H1 (cell line): ENCODE results near the gene DUSP23. TPM values are rescaled to one million over a fixed set of nuclear protein-coding genes. Genes with fewer than 3 reads are reported as not detected.

ENCODE experiments used
- CTCF ChIA-PET: fragments of 300-600 bp; sonication (Branson Sonifier 250); formaldehyde crosslinking; loops from one replicate; lab custom pipeline; 2021; ENCODE audit not compliant: partially characterized antibody; lab: Charles Lee
- POLR2A ChIA-PET: fragments of 300-600 bp; sonication (Branson Sonifier 250); formaldehyde crosslinking; loops from one replicate; lab custom pipeline; 2021; ENCODE audit warnings: inconsistent platforms; ENCODE audit not compliant: partially characterized antibody; lab: Charles Lee
- DNase-seq, 2 experiments: peaks; one replicate each; pipeline versions ENCODE4 v3.0.0 to v3.0.0-alpha.2; 2010 to 2022; ENCODE audit warnings: low spot score in 2 of 2, low read depth in 1 of 2, mixed read lengths in 1 of 2
- FAIRE-seq: peaks from 2 replicates; lab custom pipeline; 2011; peaks lifted over from hg19 to GRCh38; lab: Jason Lieb, UNC
- H2AFZ ChIP-seq: 2 replicates; pipeline ENCODE4 v1.8.1; 2012; ENCODE audit warnings: low read length, inconsistent platforms
- H2AK5ac ChIP-seq: 2 replicates; pipeline ENCODE4 v1.6.1; 2013; ENCODE audit warnings: low read depth, low read length
- H2BK120ac ChIP-seq: replicated peaks from 2 replicates; pipeline ENCODE3; 2013; ENCODE audit warnings: low read depth, low read length, inconsistent platforms
- H2BK12ac ChIP-seq: 2 replicates; pipeline ENCODE4 v1.6.1; 2013; ENCODE audit warnings: low read depth, low read length
- H2BK15ac ChIP-seq: 2 replicates; pipeline ENCODE4 v1.6.1; 2013; ENCODE audit warnings: low read length
- H2BK20ac ChIP-seq: 2 replicates; pipeline ENCODE4 v1.6.1; 2013; ENCODE audit warnings: low read length
- H2BK5ac ChIP-seq: 2 replicates; pipeline ENCODE4 v1.6.1; 2013; ENCODE audit warnings: low read depth, low read length
- H3K14ac ChIP-seq: 2 replicates; pipeline ENCODE4 v1.6.1; 2013; ENCODE audit warnings: inconsistent platforms; ENCODE audit not compliant: insufficient read length
- H3K18ac ChIP-seq: 2 replicates; pipeline ENCODE4 v1.6.1; 2013; ENCODE audit warnings: low read length; ENCODE audit errors: extremely low read depth
- H3K23ac ChIP-seq: 2 replicates; pipeline ENCODE4 v1.6.1; 2013; ENCODE audit warnings: inconsistent platforms; ENCODE audit not compliant: insufficient read length
- H3K23me2 ChIP-seq: 2 replicates; pipeline ENCODE4 v1.6.1; 2013; ENCODE audit warnings: low read depth, low read length
- H3K27ac ChIP-seq: 2 replicates; pipeline ENCODE4 v1.6.1; 2011; ENCODE audit warnings: low read depth, low read length, inconsistent platforms
- H3K27me3 ChIP-seq, 4 experiments: replicated peaks in 1 of 4; 1 replicate in 1 of 4; 2 replicates in 3 of 4; pipeline versions ENCODE4 v1.6.1 to v1.8.1; 2011 to 2013; ENCODE audit warnings: low read length in 3 of 4, mild to moderate bottlenecking in 3 of 4, inconsistent platforms in 2 of 4, mixed read lengths in 2 of 4, moderate library complexity in 1 of 4; ENCODE audit not compliant: control insufficient read depth in 3 of 4, insufficient read depth in 3 of 4; ENCODE audit errors: extremely low read depth in 1 of 4
- H3K36me3 ChIP-seq, 4 experiments: 2 replicates each; pipeline versions ENCODE4 v1.6.1 to v1.8.1; 2011 to 2013; ENCODE audit warnings: mild to moderate bottlenecking in 4 of 4, low read length in 3 of 4, moderate library complexity in 2 of 4, control low read depth in 1 of 4, inconsistent platforms in 1 of 4; ENCODE audit not compliant: insufficient read depth in 4 of 4, control insufficient read depth in 2 of 4
- H3K4ac ChIP-seq: replicated peaks from 2 replicates; pipeline ENCODE3; 2013; ENCODE audit warnings: low read length, low read depth, mixed read lengths, inconsistent platforms; ENCODE audit not compliant: insufficient read length
- H3K4me1 ChIP-seq, 4 experiments: replicated peaks in 1 of 4; 1 replicate in 1 of 4; 2 replicates in 3 of 4; pipeline versions ENCODE4 v1.6.1 to v1.8.1; 2011 to 2013; ENCODE audit warnings: low read length in 3 of 4, inconsistent platforms in 2 of 4, mixed read lengths in 1 of 4; ENCODE audit not compliant: insufficient read depth in 4 of 4, control insufficient read depth in 3 of 4
- H3K4me2 ChIP-seq, 2 experiments: 2 replicates each; pipeline versions ENCODE4 v1.6.1 to v1.8.1; 2011 to 2013; ENCODE audit warnings: low read depth in 2 of 2, low read length in 2 of 2, control low read depth in 1 of 2, inconsistent platforms in 1 of 2, mild to moderate bottlenecking in 1 of 2; ENCODE audit not compliant: insufficient read depth in 1 of 2
- H3K4me3 ChIP-seq, 4 experiments: fragments of 200-600, 300-600 bp in 1 of 4; sonication (generic), shearing (Covaris generic), sonication (Bioruptor Twin) in 1 of 4; 2 replicates each; pipeline versions ENCODE4 v1.5.1 to v1.8.1; 2011 to 2016; ENCODE audit warnings: low read length in 4 of 4, low read depth in 3 of 4, control low read depth in 2 of 4, inconsistent platforms in 2 of 4, mild to moderate bottlenecking in 2 of 4, mixed read lengths in 1 of 4, moderate library complexity in 1 of 4; ENCODE audit not compliant: insufficient read depth in 2 of 4; ENCODE audit errors: extremely low read depth in 1 of 4
- H3K56ac ChIP-seq: replicated peaks from 2 replicates; pipeline ENCODE3; 2013; ENCODE audit warnings: low read depth, mild to moderate bottlenecking, mixed read lengths, low read length, inconsistent platforms; ENCODE audit not compliant: insufficient read length
- H3K79me1 ChIP-seq: 2 replicates; pipeline ENCODE4 v1.6.1; 2013; ENCODE audit warnings: low read depth, low read length, control low read depth
- H3K79me2 ChIP-seq, 2 experiments: 2 replicates each; pipeline versions ENCODE4 v1.6.1 to v1.8.1; 2012 to 2013; ENCODE audit warnings: low read length in 2 of 2, mild to moderate bottlenecking in 2 of 2, inconsistent platforms in 1 of 2; ENCODE audit not compliant: insufficient read depth in 2 of 2, control insufficient read depth in 1 of 2
- H3K9ac ChIP-seq, 4 experiments: replicated peaks in 1 of 4; 1 replicate in 1 of 4; 2 replicates in 3 of 4; pipeline versions ENCODE4 v1.6.1 to v1.8.1; 2011 to 2013; ENCODE audit warnings: low read depth in 3 of 4, low read length in 3 of 4, control low read depth in 2 of 4, mild to moderate bottlenecking in 2 of 4, moderate library complexity in 2 of 4, inconsistent platforms in 1 of 4; ENCODE audit errors: extremely low read depth in 1 of 4
- H3K9me3 ChIP-seq, 2 experiments: 2 replicates each; pipeline versions ENCODE4 v1.6.1 to v1.8.1; 2012 to 2013; ENCODE audit warnings: mild to moderate bottlenecking in 2 of 2, moderate library complexity in 2 of 2, control low read depth in 1 of 2, inconsistent platforms in 1 of 2, low read depth in 1 of 2, low read length in 1 of 2, mixed read lengths in 1 of 2; ENCODE audit not compliant: insufficient read depth in 2 of 2
- H4K20me1 ChIP-seq, 2 experiments: replicated peaks in 1 of 2; 2 replicates each; pipeline versions ENCODE3 to v1.8.1; 2011 to 2013; ENCODE audit warnings: inconsistent platforms in 2 of 2, low read length in 2 of 2, mild to moderate bottlenecking in 1 of 2; ENCODE audit not compliant: insufficient read depth in 2 of 2, control insufficient read depth in 1 of 2
- H4K5ac ChIP-seq: 2 replicates; pipeline ENCODE4 v1.6.1; 2013; ENCODE audit warnings: low read length, low read depth, mixed read lengths, inconsistent platforms; ENCODE audit not compliant: insufficient read length
- H4K8ac ChIP-seq: 2 replicates; pipeline ENCODE4 v1.8.0; 2013; ENCODE audit warnings: mild to moderate bottlenecking, moderate library complexity, low read length, inconsistent platforms; ENCODE audit not compliant: insufficient read depth; ENCODE audit errors: extremely low read depth
- H4K91ac ChIP-seq: replicated peaks from 2 replicates; pipeline ENCODE3; 2013; ENCODE audit warnings: low read length, mixed read lengths, inconsistent platforms; ENCODE audit not compliant: insufficient read length
- CTCF ChIP-seq, 3 experiments: IDR thresholded peaks; 1 replicate in 2 of 3; 2 replicates in 1 of 3; pipeline versions ENCODE4 v1.5.1 to v1.6.1; 2011; ENCODE audit warnings: low read length in 3 of 3, mild to moderate bottlenecking in 3 of 3, inconsistent platforms in 2 of 3, low read depth in 1 of 3, moderate library complexity in 1 of 3; ENCODE audit not compliant: insufficient read depth in 1 of 3; ENCODE audit errors: control extremely low read depth in 1 of 3
- RAD21 ChIP-seq, 2 experiments: IDR thresholded peaks in 1 of 2; conservative IDR thresholded peaks in 1 of 2; 2 replicates each; pipeline ENCODE4 v1.6.1; 2011; ENCODE audit warnings: low read depth in 2 of 2, low read length in 2 of 2, improper control_type of control experiment in 1 of 2, inconsistent platforms in 1 of 2, mild to moderate bottlenecking in 1 of 2, moderate library complexity in 1 of 2
- SRF ChIP-seq: IDR thresholded peaks from 2 replicates; pipeline ENCODE4 v1.6.1; 2011; ENCODE audit warnings: mild to moderate bottlenecking, low read depth, low read length, moderate library complexity
- WGBS, 2 experiments: shearing (Covaris generic) in 1 of 2; methylation state at CpG; one replicate each; pipeline versions ENCODE4 v1.1.6 to v1.1.7; 2013 to 2015; ENCODE audit warnings: low lambda C conversion rate in 2 of 2, mixed read lengths in 2 of 2, inconsistent platforms in 1 of 2, low coverage in 1 of 2, missing lambda C conversion rate in 1 of 2; ENCODE audit not compliant: insufficient replicate concordance in 2 of 2, insufficient coverage in 1 of 2, insufficient read length in 1 of 2; ENCODE audit errors: extremely low coverage in 1 of 2, missing lambda C conversion rate in 1 of 2; 5-methylcytosine and 5-hydroxymethylcytosine counted together
- polyA plus RNA-seq, 7 experiments: library from polyadenylated mRNA; depleted of rRNA in 3 of 7; stranded (reverse) in 5 of 7; unstranded in 2 of 7; fragments of >200 nt in 5 of 7; fragments of 200-250 nt in 2 of 7; gene quantifications; 1 replicate in 5 of 7; 2 replicates in 1 of 7; 4 replicates in 1 of 7; pipeline versions ENCODE4 v1.2.1 to v1.2.3, GENCODE V29; 2011 to 2013; ENCODE audit warnings: missing spikeins in 2 of 7, mixed read lengths in 2 of 7
- total RNA-seq: library from RNA; stranded (reverse); fragmentation: NEBNext Ultra II Directional; extraction: Animal tissue kit (Norgen Biotek cat#: 25700); gene quantifications from 2 replicates; pipeline ENCODE4 v1.2.1, GENCODE V29; 2021

The DUSP23 gene
- total and polyA plus RNA-seq, 2 of the 8 experiments (the other 6 are each of a cell fraction or from before 2014, with no cell fraction given) = 45.8 to 80.1 TPM

- H3K9me3 ChIP-seq = no peaks in the 10 kb centered on the region
- ChIA-PET POLR2A (no interaction called here), CTCF (interaction anchor here (0.6 to 6.2 kb wide), 24 partner anchors 8 to 610 kb away, joined by 3 to 61 read pairs (median 4); partner anchors contain the start of gene DUSP23)
- peak; percentile 60 for FAIRE-seq
- no peaks in the 10 kb centered on the region; the same call in 1 of the 2 replicates for H3K23me2 ChIP-seq
- no peak overlapping the region for H2BK15ac ChIP-seq
- H4K91ac ChIP-seq = no peak overlapping the region
- no peak overlapping the region for H3K27ac ChIP-seq
- H3K4me1 ChIP-seq = 0 out of 7 replicates have a peak, but pooled peaks cover 0 to 3% (median 0%) of the 10 kb centered on the region in 4 experiments
- H2BK12ac ChIP-seq = no peak overlapping the region
- H3K27me3 ChIP-seq = no peaks in the 10 kb centered on the region
- H2AFZ ChIP-seq = no peak overlapping the region
- no peak overlapping the region for H3K4me3 ChIP-seq
- H2AK5ac ChIP-seq = no peak overlapping the region
- no peak overlapping the region for H3K56ac ChIP-seq
- TF ChIP-seq RAD21 (IDR thresholded peaks at IDR 0.05 in 1 of 2, conservative IDR thresholded peaks at IDR 0.05 in 1 of 2; ENCODE audit: low read depth in 2 of 2, low read length in 2 of 2) (peak in 1 of 2 experiments; percentile 15; a peak in 2 of 4 replicates), SRF (no peak), CTCF (IDR thresholded peaks at IDR 0.05; ENCODE audit: control extremely low read depth in 1 of 3, insufficient read depth in 1 of 3, low read depth in 1 of 3, low read length in 3 of 3) (peak in 2 of 3 experiments; percentile 34 to 48; a peak in 3 of 4 replicates)
- no peak overlapping the region for H3K4me2 ChIP-seq
- H3K14ac ChIP-seq = no peak overlapping the region
- no peak overlapping the region for H2BK120ac ChIP-seq
- DNase-seq = no peak
- no peak overlapping the region for H3K4ac ChIP-seq
- no peaks in the 10 kb centered on the region for H3K79me1 ChIP-seq
- H2BK5ac ChIP-seq = no peak overlapping the region
- H3K9ac ChIP-seq = no peak overlapping the region
- no peaks in the 10 kb centered on the region for H3K79me2 ChIP-seq
- H3K23ac ChIP-seq = no peak overlapping the region
- no peak overlapping the region for H4K5ac ChIP-seq
- no peak overlapping the region for H4K8ac ChIP-seq
- no peaks in the 10 kb centered on the region for H3K36me3 ChIP-seq
- 87% methylated on average over 9 of the region's 9 CpGs; no CpG with 5 or more reads in 1 of the 2 experiments for WGBS, 2 experiments
- H2BK20ac ChIP-seq = no peak overlapping the region
- no peaks in the 10 kb centered on the region for H4K20me1 ChIP-seq
- no peak overlapping the region for H3K18ac ChIP-seq
Measured at GRCh38 chr1:159821171-159821867, 40.6 kb downstream of the DUSP23 start.
